Activated T-cell treated with anti-CD3 and anti-CD28 coated beads, Interleukin-2, amount 50 U/mL, for 48 hours (primary cell): ENCODE data around the gene PRMT7.
A peak's percentile ranks its signal among the peaks of the same experiment; 100 is the strongest.
"Not testable (repeated sequence)": the region's sequence is repeated elsewhere in the genome, so short reads cannot be mapped to it uniquely, and the experiment has no call there.

Source experiments
- DNase-seq, 2 experiments: peaks; one replicate each; pipeline ENCODE4 v3.0.0-alpha.2; 2020

PRMT7 gene

DNA sequence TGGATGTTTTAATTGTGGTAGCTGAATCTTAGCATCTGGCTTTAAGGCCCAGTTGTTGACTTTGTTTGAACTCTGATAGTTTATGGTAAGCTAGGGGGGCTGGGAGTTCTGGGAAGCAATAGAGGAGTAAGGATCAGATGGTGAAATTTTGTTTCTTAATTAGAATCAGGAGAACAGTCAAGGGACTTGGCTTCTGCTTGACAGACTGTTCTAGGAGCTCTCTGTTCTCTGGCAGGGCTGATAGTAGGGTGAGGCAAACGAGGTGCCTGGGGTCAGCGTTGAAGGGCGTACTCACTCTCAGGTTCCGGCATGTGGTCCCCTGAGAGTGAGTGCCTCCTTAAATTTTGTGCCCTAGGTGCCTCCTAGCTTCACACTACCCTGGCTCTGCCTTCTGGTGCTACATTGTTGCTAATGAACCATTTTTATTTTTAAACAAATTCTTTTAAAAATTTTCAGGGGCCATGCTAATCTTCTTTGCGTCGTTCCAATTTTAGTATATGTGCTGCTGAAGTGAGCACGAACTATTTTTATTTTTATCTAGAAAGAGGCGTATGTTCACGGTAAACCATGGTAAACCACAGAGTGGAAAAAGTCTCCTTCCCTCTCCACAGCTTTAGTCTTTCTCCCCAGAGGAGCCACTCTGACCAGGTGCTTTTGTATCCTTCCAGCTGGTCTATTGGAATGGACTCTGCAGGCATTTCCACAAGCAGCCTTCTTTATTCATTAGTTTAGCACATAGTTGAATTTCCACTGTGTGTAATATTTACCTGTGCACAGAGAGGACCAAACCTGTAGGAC is 26.8 kb upstream of the PRMT7 start:
- DNase-seq = no peak

DNA sequence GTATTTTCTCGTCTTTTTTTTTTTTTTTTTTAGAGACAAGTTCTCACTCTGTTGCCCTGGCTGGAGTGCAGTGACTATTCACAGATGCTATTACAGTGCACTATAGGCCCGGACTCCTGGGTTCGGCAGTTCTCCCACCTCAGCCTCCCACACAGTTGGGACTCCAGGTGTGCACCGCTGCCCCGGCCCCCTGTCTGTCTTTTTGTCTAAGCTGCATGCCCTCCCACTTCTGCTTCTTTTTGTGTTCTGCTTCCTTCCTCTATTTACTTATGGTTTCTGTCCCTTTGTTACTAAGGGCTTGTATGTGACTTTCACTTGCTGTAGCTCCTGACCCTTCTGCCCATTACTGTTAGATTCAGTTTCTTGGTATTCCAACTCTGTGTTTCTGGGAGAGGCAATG is 26.0 kb upstream of the PRMT7 start:
- no peak for DNase-seq

DNA sequence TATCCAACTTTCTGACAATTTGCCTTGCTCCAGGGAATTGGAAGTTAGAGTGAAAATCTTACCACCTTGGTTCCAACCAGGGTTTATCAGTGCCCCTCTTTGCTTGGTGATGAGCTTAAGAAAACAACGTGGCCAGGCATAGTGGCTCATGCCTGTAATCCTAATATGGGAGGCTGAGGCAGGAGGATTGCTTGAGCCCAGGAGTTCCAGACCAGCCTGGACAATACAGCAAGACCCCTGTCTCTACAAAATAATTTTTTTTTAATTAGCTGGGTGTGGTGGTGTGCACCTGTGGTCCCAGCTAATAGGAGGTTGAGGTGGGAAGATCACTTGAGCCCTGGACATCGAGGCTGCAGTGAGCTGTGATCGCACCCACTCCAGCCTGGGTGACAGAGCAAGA is 25.1 kb upstream of the PRMT7 start:
- no peak for DNase-seq

DNA sequence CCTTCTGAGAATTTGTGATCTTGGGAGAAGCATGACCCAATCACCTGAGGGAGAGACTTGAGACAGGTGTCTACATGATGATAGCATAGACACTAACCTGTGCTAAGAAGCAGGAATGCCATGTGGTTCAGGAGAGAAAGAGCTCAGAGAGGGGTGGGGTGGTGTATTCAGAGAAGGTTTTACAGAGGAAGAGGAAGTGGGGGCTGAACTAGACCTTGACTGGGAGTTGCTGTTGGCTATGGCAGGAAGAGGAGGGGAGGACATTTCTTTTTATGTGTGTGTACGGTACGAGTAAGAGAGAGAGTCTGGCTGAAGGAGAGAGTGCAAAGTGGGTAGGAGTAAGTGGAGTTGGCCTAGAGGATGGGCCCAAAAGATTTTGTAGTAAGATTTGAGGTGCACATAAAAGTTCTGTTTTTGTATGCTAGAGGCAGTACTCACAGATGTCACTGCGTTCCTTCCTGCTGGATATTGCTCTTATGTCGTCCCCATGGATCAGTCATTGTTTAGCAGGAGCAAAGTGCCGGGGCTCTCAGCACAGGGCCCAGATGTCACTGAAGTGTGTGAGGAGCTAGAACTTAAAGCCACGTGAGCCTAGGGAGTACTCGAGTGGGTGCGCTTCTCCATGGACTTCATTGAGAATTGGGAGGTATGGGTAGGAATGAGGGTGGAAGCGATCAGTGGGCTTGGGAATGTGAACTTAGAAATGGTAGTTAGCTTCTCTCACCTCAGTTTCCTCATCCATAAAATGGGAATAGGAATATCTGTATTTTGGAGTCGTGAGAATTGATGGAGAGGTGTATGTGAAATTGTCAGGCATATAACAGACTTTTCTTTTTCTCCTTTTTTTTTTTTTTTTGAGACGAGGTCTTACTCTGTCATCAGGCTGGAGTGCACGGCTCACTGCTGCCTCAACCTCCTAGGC is 24.4 kb upstream of the PRMT7 start:
- DNase-seq = no peak

DNA sequence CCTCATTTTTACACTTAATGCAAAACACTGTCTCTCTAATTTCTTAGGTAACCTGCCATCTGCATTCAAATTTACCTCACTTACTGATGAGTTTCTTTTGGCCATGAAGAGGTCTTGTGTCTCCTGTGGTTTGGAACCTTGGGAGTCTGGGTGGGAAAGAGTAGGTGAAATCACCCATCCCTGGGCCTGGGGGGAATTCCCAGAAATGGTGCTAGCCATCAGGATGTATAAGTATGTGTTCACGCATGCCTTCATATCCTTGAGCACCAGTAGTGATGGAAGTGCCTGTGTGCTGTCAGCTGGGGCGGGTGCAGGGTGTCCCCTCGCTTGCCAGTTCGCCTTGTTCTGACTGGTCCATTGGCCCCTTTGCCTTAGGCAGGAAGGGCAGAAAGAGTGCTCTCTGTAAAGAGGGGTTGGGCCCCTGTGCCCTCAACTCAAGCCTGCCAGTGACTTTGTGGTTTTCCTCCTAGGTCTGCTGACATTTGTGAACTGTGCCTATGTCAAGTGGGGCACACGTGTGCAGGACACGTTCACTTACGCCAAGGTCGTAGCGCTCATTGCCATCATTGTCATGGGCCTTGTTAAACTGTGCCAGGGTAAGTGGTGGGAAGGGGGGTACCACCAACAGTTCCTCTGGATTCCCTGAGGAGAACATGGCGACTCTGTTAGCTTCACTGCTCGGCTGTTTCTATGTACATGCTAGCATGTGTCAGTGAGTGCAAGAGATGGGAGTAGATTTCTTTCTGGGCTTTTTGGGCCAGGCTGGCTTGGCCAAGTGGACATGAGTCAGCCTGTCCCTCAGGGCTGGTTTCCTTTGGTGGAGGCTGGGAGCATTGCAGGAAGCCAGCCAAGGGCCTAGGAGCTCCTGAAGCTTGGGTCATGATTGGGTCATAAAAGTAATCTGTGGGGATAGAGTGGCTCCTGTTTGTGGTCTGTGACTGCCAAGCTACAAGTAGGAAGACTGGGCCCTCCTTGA is 23.3 kb upstream of the PRMT7 start:
- peak in 1 of 2 experiments; percentile 50 for DNase-seq

DNA sequence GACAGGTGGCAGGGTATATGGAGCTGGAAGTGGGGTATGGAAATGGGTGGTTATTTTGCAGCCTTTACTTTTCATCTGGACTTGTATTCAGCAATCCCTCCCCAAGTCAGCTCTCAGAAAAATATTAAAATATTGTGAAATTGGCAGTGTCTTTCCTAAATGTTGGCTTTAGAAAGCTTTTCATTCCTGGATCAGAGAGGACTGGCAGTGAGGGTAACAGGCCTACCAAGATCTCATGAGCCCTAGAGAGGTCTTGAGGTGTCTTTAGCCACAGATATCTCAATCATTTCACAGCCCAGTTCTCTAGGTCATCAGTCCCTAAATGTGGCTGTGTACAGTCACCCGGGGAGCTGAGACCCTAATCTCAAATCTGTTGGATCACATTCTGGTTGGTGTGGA is 22.6 kb upstream of the PRMT7 start:
- DNase-seq = no peak

DNA sequence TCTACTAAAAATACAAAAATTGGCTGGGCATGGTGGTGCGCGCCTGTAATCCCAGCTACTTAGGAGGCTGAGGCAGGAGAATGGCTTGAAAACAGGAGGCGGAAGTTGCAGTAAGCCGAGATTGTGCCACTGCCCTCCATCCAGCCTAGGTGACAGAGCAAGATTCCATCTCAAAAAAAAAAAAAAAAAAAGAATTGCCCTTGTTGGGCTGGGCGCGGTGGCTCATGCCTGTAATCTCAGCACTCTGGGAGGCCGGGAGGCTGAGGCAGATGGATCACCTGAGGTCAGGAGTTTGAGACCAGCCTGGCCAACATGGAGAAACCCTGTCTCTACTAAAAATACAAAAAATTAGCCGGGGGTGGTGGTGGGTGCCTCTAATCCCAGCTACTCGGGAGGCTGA is 22.0 kb upstream of the PRMT7 start:
- not testable (repeated sequence) for DNase-seq

DNA sequence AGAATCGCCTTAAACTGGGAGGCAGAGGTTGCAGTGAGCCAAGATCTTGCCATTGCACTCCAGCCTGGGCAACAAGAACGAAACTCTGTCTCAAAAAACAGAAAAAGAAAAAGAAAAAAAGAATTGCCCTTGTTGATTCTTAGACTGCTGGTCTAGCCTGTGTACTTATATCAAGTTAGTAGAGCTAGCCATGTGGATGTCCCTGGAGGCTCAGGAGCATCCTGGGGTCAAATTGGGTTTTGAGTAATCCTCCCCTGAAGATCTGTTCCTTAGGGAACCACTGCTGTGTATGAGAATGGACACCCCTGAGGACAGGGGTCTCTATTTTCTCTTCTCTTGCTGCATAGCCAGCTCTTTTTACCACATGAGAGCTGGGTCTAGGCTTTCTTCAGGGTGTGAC is 21.6 kb upstream of the PRMT7 start:
- DNase-seq = no peak

DNA sequence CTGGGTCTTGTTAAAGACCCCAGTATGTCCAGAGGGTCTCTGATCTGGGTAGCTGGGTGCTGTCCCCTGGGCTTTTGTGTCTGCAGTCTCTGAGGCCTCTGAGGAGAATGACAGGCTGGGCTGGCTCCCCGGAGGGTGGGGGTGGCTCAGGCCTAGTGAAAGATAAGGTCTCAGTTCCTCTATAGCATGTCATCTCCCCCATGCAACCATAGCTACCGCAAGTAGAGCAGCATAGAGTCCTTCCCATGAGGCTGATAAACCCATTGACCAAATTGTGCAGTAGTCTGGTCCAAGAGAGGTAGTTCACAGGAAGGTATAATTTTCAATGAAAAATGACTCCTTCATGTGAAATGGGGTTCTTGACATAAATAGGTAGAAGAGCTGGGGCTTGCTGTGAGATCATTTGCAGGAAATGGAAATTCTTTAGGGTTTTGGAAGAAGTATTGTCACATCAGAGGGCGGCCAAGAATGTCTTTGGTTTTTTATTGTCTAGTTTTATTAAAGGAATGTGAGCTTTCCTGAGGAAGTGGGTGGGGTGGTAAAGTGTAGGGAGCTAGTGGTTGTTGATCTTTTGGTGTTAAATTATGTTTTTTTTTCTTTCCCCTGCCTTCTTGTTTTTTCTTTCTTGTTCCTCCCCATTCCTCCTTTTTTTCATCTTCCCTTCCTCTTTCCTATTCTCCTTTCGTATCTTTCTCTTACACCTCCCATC is 21.0 kb upstream of the PRMT7 start:
- peak; percentile 71 to 77 for DNase-seq

DNA sequence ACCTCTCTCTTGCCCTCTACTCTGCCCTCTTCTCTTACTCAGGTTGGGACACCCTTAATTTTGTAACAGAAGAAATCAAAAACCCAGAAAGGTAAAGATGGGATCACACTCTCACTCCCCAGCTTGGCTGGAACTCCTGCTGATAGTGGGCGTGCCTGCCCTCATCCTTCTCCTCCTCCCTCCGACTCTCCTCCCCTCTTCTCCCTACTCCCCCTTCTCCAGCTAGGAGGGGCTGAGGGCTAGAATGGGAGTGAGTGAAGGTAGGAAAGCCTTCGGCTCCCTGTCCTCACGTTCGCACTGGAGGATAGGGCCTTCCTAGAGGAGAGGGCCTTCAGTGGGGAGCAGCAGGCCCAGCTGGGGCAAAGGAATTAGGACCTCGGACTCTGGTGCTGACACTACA is 20.4 kb upstream of the PRMT7 start:
- no peak for DNase-seq

DNA sequence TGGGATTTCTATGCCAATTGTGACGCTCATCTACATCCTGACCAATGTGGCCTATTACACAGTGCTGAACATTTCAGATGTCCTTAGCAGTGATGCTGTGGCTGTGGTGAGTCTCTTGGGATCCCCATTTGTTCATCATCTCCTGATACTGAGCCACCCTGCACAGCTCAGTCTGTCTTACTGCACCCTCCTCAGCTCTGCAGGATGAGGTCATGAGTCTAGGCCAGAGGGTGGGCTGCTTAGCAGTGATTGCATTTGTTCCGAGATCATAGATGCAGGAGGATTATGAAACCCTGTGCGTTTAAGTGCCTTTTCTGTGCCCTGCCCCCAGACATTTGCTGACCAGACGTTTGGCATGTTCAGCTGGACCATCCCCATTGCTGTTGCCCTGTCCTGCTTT is 19.6 kb upstream of the PRMT7 start:
- DNase-seq = no peak

DNA sequence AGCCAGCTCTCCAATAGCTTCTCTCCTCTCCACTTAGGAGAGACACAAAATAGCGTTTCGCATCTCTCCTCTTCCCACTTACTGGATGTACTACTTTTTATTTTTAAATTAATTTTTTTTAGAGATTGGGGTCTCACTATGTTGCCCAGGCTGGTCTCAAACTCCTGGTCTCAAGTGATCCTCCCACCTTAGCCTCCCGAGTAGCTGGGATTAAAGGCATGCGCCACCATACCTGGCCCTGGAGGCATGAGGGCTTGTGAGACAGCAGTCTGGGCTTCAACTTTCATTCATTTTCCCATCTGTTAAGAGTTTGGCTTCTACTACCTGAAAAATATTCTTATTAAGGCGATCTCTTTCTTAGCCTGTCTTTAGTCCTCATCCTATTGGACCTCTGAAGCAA is 18.4 kb upstream of the PRMT7 start:
- no peak for DNase-seq

DNA sequence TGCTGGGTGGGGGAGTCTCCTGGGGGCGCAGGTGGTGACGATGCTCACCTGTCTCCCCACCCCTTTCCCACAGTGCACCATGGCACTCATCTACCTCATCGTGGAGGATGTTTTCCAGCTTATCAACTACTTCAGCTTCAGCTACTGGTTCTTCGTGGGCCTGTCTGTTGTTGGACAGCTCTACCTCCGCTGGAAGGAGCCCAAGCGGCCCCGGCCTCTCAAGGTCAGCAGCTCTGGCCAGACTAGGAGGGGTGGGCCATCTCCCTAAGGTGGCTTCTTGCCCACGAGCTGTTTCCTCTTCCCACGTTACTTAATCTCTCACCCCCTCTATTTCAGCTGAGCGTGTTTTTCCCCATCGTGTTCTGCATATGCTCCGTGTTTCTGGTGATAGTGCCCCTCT is 14.5 kb upstream of the PRMT7 start:
- no peak for DNase-seq

DNA sequence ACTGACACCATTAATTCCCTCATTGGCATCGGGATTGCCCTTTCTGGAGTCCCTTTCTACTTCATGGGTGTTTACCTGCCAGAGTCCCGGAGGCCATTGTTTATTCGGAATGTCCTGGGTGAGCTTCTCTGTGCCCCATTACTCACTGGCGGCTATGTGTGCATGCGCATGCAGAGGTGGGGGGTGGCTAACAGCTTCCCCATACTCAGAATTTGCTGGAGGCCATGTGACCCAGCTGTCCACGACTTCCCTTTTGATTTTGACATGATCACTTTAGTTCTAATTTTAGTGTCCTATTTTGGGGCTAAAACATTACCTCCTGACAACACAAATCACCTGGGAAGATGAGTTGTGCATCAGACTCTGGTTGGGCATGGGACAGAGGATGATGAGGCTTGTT is 14.1 kb upstream of the PRMT7 start:
- no peak for DNase-seq

DNA sequence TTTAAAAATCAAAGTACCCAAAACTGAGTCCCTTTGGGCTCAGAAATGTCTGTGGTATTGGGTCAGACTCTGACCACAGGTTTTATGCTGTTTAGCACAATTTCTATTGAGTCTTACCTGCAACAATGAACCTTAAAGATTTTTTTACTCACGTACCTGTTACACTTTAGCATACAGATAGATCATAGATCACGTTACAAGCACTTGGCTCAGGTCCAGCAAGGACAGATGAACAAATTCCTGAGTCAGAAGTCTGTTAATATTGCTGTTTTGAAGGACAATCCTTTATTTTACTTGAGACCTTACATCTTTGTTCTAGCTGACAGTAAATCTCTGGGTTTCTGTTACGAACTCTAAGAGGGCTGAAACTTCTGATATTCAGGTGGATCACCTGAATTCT is 12.9 kb upstream of the PRMT7 start:
- DNase-seq = no peak

DNA sequence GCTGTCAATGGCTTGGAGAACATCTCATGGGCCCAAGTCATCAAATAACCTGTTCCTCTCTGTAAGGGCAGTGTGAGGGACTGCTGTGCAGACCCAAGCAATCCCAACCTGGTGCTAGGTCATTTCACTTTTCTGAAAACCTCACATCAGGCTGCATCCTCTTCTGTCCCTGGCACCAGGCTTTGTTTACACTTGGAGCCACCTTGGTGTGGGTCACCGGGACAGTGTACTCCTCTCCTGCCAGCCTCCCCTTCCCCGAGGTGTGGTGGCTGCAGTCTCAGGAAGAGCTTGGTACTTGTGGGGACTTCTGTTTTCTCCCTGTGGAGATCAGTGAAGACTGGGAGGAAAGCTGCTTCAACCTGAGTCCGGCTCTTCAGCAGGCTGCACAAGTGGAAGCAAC is 12.5 kb upstream of the PRMT7 start:
- no peak for DNase-seq

DNA sequence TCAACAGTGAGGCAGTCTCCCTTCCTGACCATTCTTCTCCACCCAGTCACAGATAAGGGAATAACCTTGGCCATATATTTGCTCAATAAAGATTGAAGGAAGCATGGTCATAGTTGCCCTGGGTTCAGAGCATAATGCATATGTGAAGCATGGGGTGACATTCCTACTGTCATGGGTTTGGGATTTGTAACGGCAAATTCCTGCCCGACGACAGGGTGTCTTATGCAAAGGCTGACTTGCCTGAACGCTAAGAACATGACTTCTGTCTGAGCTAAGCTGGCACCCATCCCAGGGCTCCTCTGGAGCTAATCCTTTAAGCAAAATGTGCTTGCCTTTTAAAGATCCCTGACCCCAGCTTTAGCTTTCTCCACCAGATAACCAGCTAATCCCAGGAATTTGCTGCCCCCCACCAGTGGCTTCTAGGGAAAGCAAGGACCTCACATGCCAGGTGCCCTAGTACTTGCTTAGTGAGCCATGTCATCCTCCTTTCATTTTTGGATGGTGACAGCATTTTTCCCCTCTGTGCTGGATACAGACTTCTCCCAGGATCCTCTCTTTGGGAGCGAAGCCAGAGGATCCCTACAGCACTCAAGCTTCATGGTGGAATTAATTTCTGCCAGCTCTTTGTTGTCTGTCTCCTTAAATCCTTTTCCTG is 11.8 kb upstream of the PRMT7 start:
- no peak for DNase-seq

DNA sequence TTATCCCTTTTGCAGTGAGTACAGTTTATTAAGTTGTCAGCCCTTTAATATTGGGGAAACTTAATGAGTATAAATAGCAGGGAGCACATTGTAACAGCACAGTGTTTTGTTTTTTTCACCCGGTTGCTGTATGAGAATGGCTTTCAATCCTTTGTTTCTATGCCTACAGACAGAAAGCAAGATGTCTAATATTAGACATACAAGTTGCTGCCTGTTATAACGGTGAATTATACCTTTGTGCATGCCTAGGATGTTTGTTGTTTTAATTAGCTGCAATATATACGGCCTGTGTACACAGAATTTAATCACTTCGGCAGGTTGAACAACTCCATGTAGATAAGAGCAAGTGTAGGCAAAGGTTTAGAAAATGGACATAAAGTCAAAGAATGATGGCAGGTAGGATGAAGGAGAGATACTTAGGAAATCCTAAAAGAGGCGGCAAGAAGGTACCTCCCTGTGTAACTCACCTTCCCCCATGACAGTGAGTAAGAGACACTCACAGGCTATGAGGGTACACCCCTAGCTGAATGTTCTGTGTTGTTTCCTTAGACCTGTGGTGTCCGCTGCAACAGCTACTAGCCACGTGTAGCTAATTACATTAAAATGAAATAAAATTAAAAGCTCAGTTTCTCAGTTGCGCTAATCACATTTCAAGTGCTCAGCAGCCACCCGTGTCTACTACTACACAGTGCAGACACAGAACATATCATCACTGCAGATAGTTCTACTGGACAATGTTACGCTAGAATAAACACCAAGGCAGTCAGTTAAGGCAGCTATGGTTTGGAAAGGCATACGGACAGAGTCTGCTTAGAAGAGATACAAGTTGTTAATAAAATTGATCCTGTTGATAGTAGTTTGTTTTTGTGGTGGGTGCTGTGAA is 11.0 kb upstream of the PRMT7 start:
- no peak for DNase-seq

DNA sequence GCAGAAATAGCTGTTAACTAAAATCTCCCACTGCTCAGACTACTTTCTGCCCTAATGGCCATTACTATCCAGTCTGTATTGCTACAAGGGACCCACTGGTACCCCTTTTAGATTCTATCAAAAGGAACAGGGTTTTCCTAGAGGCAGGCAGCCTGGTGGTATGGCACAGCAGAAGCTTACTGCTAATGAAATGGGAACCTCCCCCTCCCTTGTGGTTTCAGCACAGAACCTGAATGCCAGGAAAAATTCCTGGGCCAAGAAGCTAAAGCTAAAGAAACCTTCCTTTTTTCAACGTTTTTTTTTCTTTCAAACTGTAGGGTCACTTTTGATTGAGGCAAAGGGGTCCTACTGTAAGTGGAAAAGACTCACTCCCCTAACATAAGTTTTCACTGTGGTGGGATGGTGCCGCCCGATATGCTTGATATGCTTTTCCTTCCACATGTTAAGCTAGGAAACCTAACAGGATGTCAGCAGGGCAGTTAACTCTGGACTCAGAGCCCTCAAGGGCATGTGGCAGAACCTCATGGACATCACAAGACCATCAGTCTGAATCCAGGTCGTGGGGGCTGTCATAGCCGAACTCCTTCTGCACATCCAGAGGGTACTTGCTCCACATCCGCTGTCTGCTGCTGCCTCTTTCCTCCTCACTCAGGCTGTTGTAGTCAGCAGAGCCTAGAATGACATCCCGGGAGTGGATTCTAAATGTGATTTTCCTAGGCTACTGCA is 9.9 kb upstream of the PRMT7 start:
- DNase-seq = no peak

DNA sequence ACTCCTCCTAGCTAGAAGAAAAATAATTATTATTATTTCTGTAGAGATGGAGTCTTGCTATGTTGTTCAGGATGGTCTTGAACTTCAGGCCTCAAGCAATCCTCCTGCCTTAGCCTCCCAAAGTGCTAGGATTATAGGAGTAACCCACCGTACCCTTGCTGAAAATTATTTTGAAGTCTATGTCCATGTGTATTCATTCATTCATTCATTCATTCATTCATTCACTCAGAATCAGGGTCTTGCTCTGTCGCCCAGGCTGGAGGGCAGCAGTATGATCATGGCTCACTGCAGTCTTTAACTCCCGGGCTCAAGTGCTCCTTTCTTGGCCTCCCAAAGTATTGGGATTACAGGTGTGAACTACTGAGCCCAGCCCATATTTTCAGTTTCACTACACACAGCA is 4.2 kb upstream of the PRMT7 start:
- no peak for DNase-seq
